ENCODE results near the gene CAMK2D.

Gene CAMK2D

GRCh38 chr4:113449410-113449974 is 312.0 kb downstream of the CAMK2D start:
- TF ChIP-seq CTCF (IDR thresholded peaks at IDR 0.05; ENCODE audit: insufficient read depth, low read length, poor library complexity, severe bottlenecking) = no peak
- no peak overlapping the region for H3K4me3 ChIP-seq (replicated peaks; ENCODE audit: low read depth, low read length)
- no peaks in the 10 kb centered on the region for H3K36me3 ChIP-seq (ENCODE audit: control insufficient read depth, insufficient read depth, low read length)
- no peaks in the 10 kb centered on the region for H3K27me3 ChIP-seq (replicated peaks; ENCODE audit: control insufficient read depth, insufficient read depth, low read length)
- DNase-seq (ENCODE audit: extremely low read depth, insufficient read length) = no peak

GRCh38 chr4:113447769-113448168 is 313.8 kb downstream of the CAMK2D start:
- no peak for DNase-seq (ENCODE audit: extremely low read depth, insufficient read length)
- H3K36me3 ChIP-seq (ENCODE audit: control insufficient read depth, insufficient read depth, low read length) = no peaks in the 10 kb centered on the region
- no peaks in the 10 kb centered on the region for H3K27me3 ChIP-seq (replicated peaks; ENCODE audit: control insufficient read depth, insufficient read depth, low read length)
- no peak overlapping the region for H3K4me3 ChIP-seq (replicated peaks; ENCODE audit: low read depth, low read length)
- TF ChIP-seq CTCF (IDR thresholded peaks at IDR 0.05; ENCODE audit: insufficient read depth, low read length, poor library complexity, severe bottlenecking) = no peak

GRCh38 chr4:113447061-113447460 is 314.5 kb downstream of the CAMK2D start:
- no peak for TF ChIP-seq CTCF (IDR thresholded peaks at IDR 0.05; ENCODE audit: insufficient read depth, low read length, poor library complexity, severe bottlenecking)
- DNase-seq (ENCODE audit: extremely low read depth, insufficient read length) = no peak
- no peaks in the 10 kb centered on the region for H3K36me3 ChIP-seq (ENCODE audit: control insufficient read depth, insufficient read depth, low read length)
- no peak overlapping the region for H3K4me3 ChIP-seq (replicated peaks; ENCODE audit: low read depth, low read length)
- H3K27me3 ChIP-seq (replicated peaks; ENCODE audit: control insufficient read depth, insufficient read depth, low read length) = no peaks in the 10 kb centered on the region

- Histone ChIP-seq H3K36me3 (ENCODE audit: control insufficient read depth, insufficient read depth, low read length) (no peaks in the 10 kb centered on the region), H3K4me3 (replicated peaks; ENCODE audit: low read depth, low read length) (no peak overlapping the region), H3K27me3 (replicated peaks; ENCODE audit: control insufficient read depth, insufficient read depth, low read length) (no peaks in the 10 kb centered on the region)
- no peak for TF ChIP-seq CTCF (IDR thresholded peaks at IDR 0.05; ENCODE audit: insufficient read depth, low read length, poor library complexity, severe bottlenecking)
- no peak for DNase-seq (ENCODE audit: extremely low read depth, insufficient read length)
Observed at GRCh38 chr4:113446019-113446418, 315.5 kb downstream of the CAMK2D start.

- H3K4me3 ChIP-seq (replicated peaks; ENCODE audit: low read depth, low read length) = no peak overlapping the region
- no peak for DNase-seq (ENCODE audit: extremely low read depth, insufficient read length)
- no peak for TF ChIP-seq CTCF (IDR thresholded peaks at IDR 0.05; ENCODE audit: insufficient read depth, low read length, poor library complexity, severe bottlenecking)
- no peaks in the 10 kb centered on the region for H3K36me3 ChIP-seq (ENCODE audit: control insufficient read depth, insufficient read depth, low read length)
- H3K27me3 ChIP-seq (replicated peaks; ENCODE audit: control insufficient read depth, insufficient read depth, low read length) = no peaks in the 10 kb centered on the region
Observed at GRCh38 chr4:113445286-113445685, 316.3 kb downstream of the CAMK2D start.

GRCh38 chr4:113444386-113444785 is 317.2 kb downstream of the CAMK2D start:
- H3K4me3 ChIP-seq (replicated peaks; ENCODE audit: low read depth, low read length) = no peak overlapping the region
- H3K36me3 ChIP-seq (ENCODE audit: control insufficient read depth, insufficient read depth, low read length) = no peaks in the 10 kb centered on the region
- TF ChIP-seq CTCF (IDR thresholded peaks at IDR 0.05; ENCODE audit: insufficient read depth, low read length, poor library complexity, severe bottlenecking) = no peak
- H3K27me3 ChIP-seq (replicated peaks; ENCODE audit: control insufficient read depth, insufficient read depth, low read length) = no peaks in the 10 kb centered on the region
- no peak for DNase-seq (ENCODE audit: extremely low read depth, insufficient read length)

All from GM06990 (cell line).